NCI-H2081 (cell line): ENCODE measurements around the gene DHODH.

Experiments
- DNase-seq, 2 experiments: peaks; one replicate each; lab custom pipeline; 2025; lab: John Stamatoyannopoulos, UW

The DHODH gene

GRCh38 chr16:72013888-72014581 is 5.5 kb downstream of the DHODH start:
- DNase-seq, result no peak

GRCh38 chr16:72014675-72015074 is 6.1 kb downstream of the DHODH start:
- DNase-seq, result no peak

GRCh38 chr16:72015124-72015523 is 6.6 kb downstream of the DHODH start:
- DNase-seq, result no peak

- DNase-seq, result no peak
Measured at GRCh38 chr16:72018470-72018869, 9.9 kb downstream of the DHODH start.

- no peak for DNase-seq
Measured at GRCh38 chr16:72021043-72021442, 12.5 kb downstream of the DHODH start.

- no peak for DNase-seq
Measured at GRCh38 chr16:72022127-72022526, 13.6 kb downstream of the DHODH start.

- DNase-seq, result no peak
Measured at GRCh38 chr16:72023962-72024361, 15.4 kb downstream of the DHODH start.

GRCh38 chr16:72024862-72025382 is 16.4 kb downstream of the DHODH start:
- no peak for DNase-seq

- no peak for DNase-seq
Measured at GRCh38 chr16:72025404-72026114, 17.0 kb downstream of the DHODH start.

- DNase-seq, result no peak
Measured at GRCh38 chr16:72027669-72028378, 19.3 kb downstream of the DHODH start.

- DNase-seq, result no peak
Measured at GRCh38 chr16:72029567-72030271, 21.2 kb downstream of the DHODH start.

- DNase-seq, result no peak
Measured at GRCh38 chr16:72033437-72033836, 24.9 kb downstream of the DHODH start.

GRCh38 chr16:72036098-72036497 is 27.6 kb downstream of the DHODH start:
- no peak for DNase-seq

- no peak for DNase-seq
Measured at GRCh38 chr16:72042157-72042660, 33.7 kb downstream of the DHODH start.

- no peak for DNase-seq
Measured at GRCh38 chr16:72043058-72043457, 34.5 kb downstream of the DHODH start.

- no peak for DNase-seq
Measured at GRCh38 chr16:72043539-72043938, 35.0 kb downstream of the DHODH start.

GRCh38 chr16:72044296-72044695 is 35.8 kb downstream of the DHODH start:
- DNase-seq, result no peak

GRCh38 chr16:72044825-72045359 is 36.3 kb downstream of the DHODH start:
- DNase-seq, result no peak

- no peak for DNase-seq
Measured at GRCh38 chr16:72049110-72049509, 40.6 kb downstream of the DHODH start.

GRCh38 chr16:72050769-72051464 is 42.4 kb downstream of the DHODH start:
- DNase-seq, result no peak

- DNase-seq, result no peak
Measured at GRCh38 chr16:72051818-72052217, 43.3 kb downstream of the DHODH start.
